Measurements from ENCODE around the gene SLC22A1.

- TF ChIP-seq, protein P1, sequence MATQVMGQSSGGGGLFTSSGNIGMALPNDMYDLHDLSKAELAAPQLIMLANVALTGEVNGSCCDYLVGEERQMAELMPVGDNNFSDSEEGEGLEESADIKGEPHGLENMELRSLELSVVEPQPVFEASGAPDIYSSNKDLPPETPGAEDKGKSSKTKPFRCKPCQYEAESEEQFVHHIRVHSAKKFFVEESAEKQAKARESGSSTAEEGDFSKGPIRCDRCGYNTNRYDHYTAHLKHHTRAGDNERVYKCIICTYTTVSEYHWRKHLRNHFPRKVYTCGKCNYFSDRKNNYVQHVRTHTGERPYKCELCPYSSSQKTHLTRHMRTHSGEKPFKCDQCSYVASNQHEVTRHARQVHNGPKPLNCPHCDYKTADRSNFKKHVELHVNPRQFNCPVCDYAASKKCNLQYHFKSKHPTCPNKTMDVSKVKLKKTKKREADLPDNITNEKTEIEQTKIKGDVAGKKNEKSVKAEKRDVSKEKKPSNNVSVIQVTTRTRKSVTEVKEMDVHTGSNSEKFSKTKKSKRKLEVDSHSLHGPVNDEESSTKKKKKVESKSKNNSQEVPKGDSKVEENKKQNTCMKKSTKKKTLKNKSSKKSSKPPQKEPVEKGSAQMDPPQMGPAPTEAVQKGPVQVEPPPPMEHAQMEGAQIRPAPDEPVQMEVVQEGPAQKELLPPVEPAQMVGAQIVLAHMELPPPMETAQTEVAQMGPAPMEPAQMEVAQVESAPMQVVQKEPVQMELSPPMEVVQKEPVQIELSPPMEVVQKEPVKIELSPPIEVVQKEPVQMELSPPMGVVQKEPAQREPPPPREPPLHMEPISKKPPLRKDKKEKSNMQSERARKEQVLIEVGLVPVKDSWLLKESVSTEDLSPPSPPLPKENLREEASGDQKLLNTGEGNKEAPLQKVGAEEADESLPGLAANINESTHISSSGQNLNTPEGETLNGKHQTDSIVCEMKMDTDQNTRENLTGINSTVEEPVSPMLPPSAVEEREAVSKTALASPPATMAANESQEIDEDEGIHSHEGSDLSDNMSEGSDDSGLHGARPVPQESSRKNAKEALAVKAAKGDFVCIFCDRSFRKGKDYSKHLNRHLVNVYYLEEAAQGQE (IDR thresholded peaks at IDR 0.05) = no peak
- TF ChIP-seq NR2F2 (IDR thresholded peaks at IDR 0.05) (no peak), CTCF (IDR thresholded peaks at IDR 0.05; ENCODE audit: low read depth, low read length, missing input control) (no peak), RAD21 (IDR thresholded peaks at IDR 0.05) (no peak), EGR1 (IDR thresholded peaks at IDR 0.05; ENCODE audit: low read depth in 2 of 2) (no peak), GABPA (IDR thresholded peaks at IDR 0.05 in 1 of 2, conservative IDR thresholded peaks at IDR 0.05 in 1 of 2) (no peak), YY1 (IDR thresholded peaks at IDR 0.05) (no peak)
- TF ChIP-seq, protein P2, sequence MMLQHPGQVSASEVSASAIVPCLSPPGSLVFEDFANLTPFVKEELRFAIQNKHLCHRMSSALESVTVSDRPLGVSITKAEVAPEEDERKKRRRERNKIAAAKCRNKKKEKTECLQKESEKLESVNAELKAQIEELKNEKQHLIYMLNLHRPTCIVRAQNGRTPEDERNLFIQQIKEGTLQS (IDR thresholded peaks at IDR 0.05) = no peak
Measured at GRCh38 chr6:160190973-160191372, 69.4 kb downstream of the SLC22A1 start.
